T-helper 2 cell treated with Interferon-gamma antibody and Interleukin-4, amounts not matched to agents 5 μg/mL and 100 μg/mL, for 36 hours (primary cell): ENCODE data around the gene PTN.
"Not testable (repeated sequence)": the region's sequence is repeated elsewhere in the genome, so short reads cannot be mapped to it uniquely, and the experiment has no call there.

Experiments used
- DNase-seq: peaks from one replicate; pipeline ENCODE4 v3.0.0; 2021; ENCODE audit warnings: low spot score
- H3K27ac Mint-ChIP-seq: one replicate; pipeline ENCODE4 v1.8.0; 2021; ENCODE audit warnings: mild to moderate bottlenecking, mixed read lengths
- H3K27me3 Mint-ChIP-seq: one replicate; pipeline ENCODE4 v1.8.0; 2021; ENCODE audit warnings: low read depth, mixed read lengths
- H3K36me3 Mint-ChIP-seq: one replicate; pipeline ENCODE4 v1.8.0; 2021; ENCODE audit warnings: low read depth, mixed read lengths
- H3K4me1 Mint-ChIP-seq: one replicate; pipeline ENCODE4 v1.8.0; 2021; ENCODE audit warnings: low read depth, mixed read lengths
- H3K4me3 Mint-ChIP-seq: one replicate; pipeline ENCODE4 v1.8.0; 2022; ENCODE audit warnings: mild to moderate bottlenecking, moderate library complexity, mixed read lengths
- H3K9me3 Mint-ChIP-seq: one replicate; pipeline ENCODE4 v1.8.0; 2021; ENCODE audit warnings: mixed read lengths

PTN gene

DNA sequence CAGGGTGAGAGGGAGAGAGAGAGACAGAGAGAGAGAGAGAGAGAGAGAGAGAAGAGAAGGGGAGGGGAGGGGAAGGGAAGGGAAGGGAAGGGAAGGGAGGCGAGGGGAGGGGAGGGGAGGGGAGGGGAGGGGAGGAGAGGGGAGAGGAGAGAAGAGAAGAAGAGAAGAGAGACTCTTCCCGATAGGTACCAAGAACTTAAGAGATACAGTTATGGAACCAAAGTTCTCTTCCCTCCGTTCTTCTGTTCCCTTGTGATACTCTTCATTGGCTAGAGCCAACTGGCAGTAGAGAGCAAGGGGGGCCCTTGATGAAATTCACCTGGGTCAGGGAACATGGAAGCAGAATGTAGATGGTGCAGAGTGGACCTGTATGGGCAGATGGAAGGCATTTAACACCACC is 122.1 kb downstream of the PTN start:
- Mint-ChIP-seq H3K4me1 (no peaks in the 10 kb centered on the region), H3K27ac (no peak overlapping the region), H3K27me3 (no peaks in the 10 kb centered on the region), H3K36me3 (no peaks in the 10 kb centered on the region), H3K9me3 (peaks cover 8% of the 10 kb centered on the region), H3K4me3 (no peak overlapping the region)
- no peak for DNase-seq

DNA sequence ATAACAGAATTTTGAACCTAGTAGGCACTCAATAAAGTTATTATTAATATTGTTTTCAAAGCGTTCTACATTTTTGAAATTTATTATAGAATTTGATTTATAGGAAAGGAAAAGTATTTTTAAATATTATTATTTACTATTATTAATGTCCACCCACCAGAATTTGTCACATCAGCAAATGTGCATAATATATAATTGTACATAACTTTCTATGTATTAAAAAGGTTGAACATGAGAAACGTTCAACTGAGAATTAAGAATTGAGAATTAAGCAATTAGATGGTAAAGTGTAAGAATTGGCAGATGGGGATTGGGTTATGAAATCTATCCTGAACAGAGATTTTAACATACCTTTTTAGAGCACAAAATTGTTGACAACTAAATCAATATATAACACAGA is 129.8 kb downstream of the PTN start:
- H3K4me3 Mint-ChIP-seq, result no peak overlapping the region
- H3K4me1 Mint-ChIP-seq, result no peaks in the 10 kb centered on the region
- H3K27me3 Mint-ChIP-seq, result no peaks in the 10 kb centered on the region
- H3K9me3 Mint-ChIP-seq, result peaks cover 29% of the 10 kb centered on the region
- DNase-seq, result no peak
- no peaks in the 10 kb centered on the region for H3K36me3 Mint-ChIP-seq
- no peak overlapping the region for H3K27ac Mint-ChIP-seq

DNA sequence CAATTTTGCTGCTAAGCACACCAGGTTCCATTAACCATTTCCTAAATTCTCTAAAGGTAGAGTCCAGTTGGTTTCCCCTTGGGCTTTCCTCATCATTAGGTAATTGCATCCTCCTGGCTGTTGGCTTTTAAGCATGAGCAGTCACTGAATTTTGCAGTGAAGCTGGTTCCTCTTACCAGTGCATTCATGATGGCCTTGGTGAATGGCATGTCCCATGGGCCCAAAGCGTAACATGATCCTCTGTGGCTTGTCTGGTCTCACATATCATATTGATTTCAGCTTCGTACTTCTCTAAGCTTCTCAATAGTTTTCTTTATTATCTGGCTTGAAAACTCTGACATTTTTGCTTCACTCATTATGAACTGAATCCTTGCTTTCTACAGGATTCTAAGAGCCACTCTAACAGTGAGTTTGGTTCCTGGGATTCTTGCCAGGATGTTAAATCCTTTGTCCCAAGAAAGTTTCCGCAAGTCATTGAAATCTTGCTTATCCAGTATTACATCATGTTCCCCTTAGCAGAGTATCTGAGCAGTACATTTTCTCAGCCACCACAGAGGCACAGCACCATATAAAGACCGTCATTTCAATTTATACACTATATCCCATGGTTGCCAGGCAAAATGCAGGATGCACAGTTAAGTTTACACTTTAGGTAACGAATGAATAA is 134.2 kb downstream of the PTN start:
- H3K27me3 Mint-ChIP-seq, result no peaks in the 10 kb centered on the region
- H3K4me1 Mint-ChIP-seq, result no peaks in the 10 kb centered on the region
- H3K4me3 Mint-ChIP-seq, result no peak overlapping the region

DNA sequence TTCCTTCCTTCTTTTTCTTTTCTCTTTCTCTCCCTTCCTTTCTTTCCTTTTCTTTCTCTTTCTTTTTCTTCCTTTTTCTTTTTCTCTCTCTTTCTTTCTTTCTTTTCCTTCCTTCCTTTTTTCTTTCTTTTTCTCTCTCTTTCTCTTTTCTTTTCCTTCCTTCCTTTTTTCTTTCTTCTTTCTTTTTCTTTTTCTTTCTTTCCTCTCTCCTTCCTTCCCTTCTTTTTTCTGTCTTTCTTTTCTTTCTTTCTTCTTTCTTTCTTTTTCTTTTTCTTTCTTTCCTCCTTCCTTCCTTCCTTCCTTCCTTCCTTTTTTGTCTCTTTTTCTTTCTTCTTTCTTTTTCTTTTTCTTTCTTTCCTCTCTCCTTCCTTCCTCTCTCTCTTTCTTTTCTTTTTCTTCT is 136.8 kb downstream of the PTN start:
- H3K36me3 Mint-ChIP-seq, result no peaks in the 10 kb centered on the region
- no peak for DNase-seq
- H3K27ac Mint-ChIP-seq, result no peak overlapping the region
- no peak overlapping the region for H3K4me3 Mint-ChIP-seq
- H3K27me3 Mint-ChIP-seq, result no peaks in the 10 kb centered on the region
- no peaks in the 10 kb centered on the region for H3K4me1 Mint-ChIP-seq
- H3K9me3 Mint-ChIP-seq, result peaks cover 23% of the 10 kb centered on the region

More for the DNA sequence above, 134.2 kb downstream of the PTN start:
- Mint-ChIP-seq H3K9me3 (peaks cover 28% of the 10 kb centered on the region), H3K36me3 (no peaks in the 10 kb centered on the region), H3K27ac (no peak overlapping the region)
- no peak for DNase-seq

DNA sequence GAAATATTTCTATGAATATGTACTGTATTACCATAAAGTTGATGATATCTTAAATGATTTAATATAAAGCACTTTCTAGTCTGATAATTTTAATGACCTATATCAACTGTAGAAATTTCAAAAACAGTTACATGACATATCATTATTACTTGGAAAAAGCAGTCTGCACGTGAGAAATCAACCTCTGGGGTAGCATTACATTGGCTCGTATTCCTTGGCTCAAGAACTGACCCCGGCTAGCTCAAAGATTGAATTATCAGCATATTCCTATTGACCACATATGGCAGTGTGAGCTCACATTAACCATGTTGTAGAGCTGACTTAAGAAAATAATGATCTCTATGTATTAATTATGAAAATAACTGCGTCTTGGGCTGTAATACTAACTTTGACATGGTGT is 139.3 kb downstream of the PTN start:
- no peak for DNase-seq
- Mint-ChIP-seq H3K4me1 (no peaks in the 10 kb centered on the region), H3K9me3 (peaks cover 21% of the 10 kb centered on the region), H3K27me3 (no peaks in the 10 kb centered on the region), H3K4me3 (no peak overlapping the region), H3K27ac (no peak overlapping the region), H3K36me3 (no peaks in the 10 kb centered on the region)

DNA sequence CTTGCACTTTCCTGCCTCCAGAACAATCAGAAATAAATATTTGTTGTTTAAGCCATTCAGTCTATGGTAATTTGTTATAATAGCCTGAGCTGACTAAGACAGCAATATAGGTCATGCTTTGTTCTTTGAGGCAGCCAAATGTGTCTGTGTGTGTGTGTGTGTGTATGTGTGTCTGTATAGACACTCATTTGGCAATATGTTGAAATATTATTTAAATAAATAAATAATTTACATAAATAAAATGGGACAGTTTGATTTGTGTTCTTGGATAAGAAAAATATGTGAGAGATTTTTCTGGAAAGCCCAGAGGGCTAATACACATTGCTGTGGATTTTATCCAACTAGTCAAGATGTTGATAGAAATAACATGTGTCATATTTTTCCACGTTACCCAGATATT is 140.2 kb downstream of the PTN start:
- no peaks in the 10 kb centered on the region for H3K4me1 Mint-ChIP-seq
- peaks cover 18% of the 10 kb centered on the region for H3K9me3 Mint-ChIP-seq
- no peaks in the 10 kb centered on the region for H3K36me3 Mint-ChIP-seq
- H3K27ac Mint-ChIP-seq, result no peak overlapping the region
- H3K27me3 Mint-ChIP-seq, result no peaks in the 10 kb centered on the region
- no peak overlapping the region for H3K4me3 Mint-ChIP-seq
- no peak for DNase-seq

DNA sequence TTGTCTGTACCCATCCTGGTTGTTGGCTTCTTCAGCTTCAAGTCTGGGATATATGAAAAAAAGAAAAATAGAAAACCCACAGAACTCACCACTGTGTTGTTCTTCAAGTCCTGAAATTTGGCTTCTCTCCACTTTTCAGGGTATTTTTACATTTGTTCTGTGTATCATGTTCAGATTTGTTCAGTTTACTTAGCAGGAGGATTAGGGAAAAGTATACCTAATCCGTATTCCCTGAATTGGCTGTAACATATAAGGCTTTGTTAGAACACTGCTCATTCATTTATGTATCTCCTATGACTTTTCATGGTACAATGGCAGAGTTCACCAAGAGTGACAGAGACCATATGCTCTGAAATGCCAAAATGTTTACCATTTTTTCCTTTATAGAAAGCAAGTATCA is 146.9 kb downstream of the PTN start:
- no peaks in the 10 kb centered on the region for H3K36me3 Mint-ChIP-seq
- H3K27ac Mint-ChIP-seq, result no peak overlapping the region
- DNase-seq, result no peak
- H3K4me3 Mint-ChIP-seq, result no peak overlapping the region
- no peaks in the 10 kb centered on the region for H3K27me3 Mint-ChIP-seq
- peaks cover 5% of the 10 kb centered on the region for H3K9me3 Mint-ChIP-seq
- H3K4me1 Mint-ChIP-seq, result no peaks in the 10 kb centered on the region

DNA sequence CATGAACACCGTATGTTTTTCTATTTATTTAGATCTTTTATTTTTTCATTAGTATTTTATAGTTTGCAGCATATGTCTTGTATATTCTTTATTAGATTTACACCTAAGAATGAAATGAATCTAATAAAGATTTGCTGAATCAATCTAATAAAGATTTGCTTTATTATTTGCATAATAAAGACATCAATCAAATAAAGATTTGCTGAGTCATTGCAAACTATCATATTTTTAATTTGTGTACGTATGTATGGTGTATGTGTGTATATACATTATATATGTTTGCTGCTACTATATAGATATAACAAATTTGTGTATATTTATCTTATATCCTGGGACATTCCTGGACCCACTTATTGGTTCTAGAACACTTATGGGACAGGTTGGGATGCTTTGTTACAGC is 147.5 kb downstream of the PTN start:
- Mint-ChIP-seq H3K4me3 (no peak overlapping the region), H3K27me3 (no peaks in the 10 kb centered on the region), H3K4me1 (no peaks in the 10 kb centered on the region), H3K36me3 (no peaks in the 10 kb centered on the region), H3K9me3 (peaks cover 5% of the 10 kb centered on the region), H3K27ac (no peak overlapping the region)
- DNase-seq, result no peak

DNA sequence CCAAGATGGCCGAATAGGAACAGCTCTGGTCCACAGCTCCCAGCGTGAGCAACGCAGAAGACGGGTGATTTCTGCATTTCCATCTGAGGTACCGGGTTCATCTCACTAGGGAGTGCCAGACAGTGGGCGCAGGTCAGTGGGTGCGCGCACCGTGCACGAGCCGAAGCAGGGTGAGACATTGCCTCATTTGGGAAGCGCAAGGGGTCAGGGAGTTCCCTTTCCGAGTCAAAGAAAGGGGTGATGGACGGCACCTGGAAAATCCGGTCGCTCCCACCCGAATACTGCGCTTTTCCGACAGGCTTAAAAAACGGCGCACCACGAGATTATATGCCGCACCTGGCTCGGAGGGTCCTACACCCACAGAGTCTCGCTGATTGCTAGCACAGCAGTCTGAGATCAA is 161.9 kb downstream of the PTN start:
- peaks cover 12% of the 10 kb centered on the region for H3K9me3 Mint-ChIP-seq
- not testable (repeated sequence) for H3K4me3 Mint-ChIP-seq, H3K4me1 Mint-ChIP-seq, H3K36me3 Mint-ChIP-seq, H3K27ac Mint-ChIP-seq, DNase-seq, H3K27me3 Mint-ChIP-seq
